ENCODE measurements around the gene COX4I1. TPM values are rescaled to one million over a fixed set of nuclear protein-coding genes. Genes with fewer than 3 reads are reported as not detected.

Gene COX4I1
- total RNA-seq, 2 donors from 2014 or later, result 436 to 471 TPM

- Histone ChIP-seq H3K9ac (ENCODE audit: extremely low read depth, low read length, poor library complexity, severe bottlenecking) (no peak overlapping the region), H3K4me1 (ENCODE audit: control insufficient read depth, insufficient read depth, low read length) (no peaks in the 10 kb centered on the region), H3K9me3 (ENCODE audit: control insufficient read depth, low read length) (peaks cover 12% of the 10 kb centered on the region), H3K27me3 (ENCODE audit: control insufficient read depth, insufficient read depth, low read length, poor library complexity, severe bottlenecking) (no peaks in the 10 kb centered on the region), H3K4me3 (ENCODE audit: low read length) (no peak overlapping the region), H3K27ac (ENCODE audit: low read depth, low read length) (no peak overlapping the region), H3K36me3 (ENCODE audit: control insufficient read depth, insufficient read depth, low read length) (peaks cover 86% of the 10 kb centered on the region)
- no peak for TF ChIP-seq CTCF (conservative IDR thresholded peaks at IDR 0.05)
- H3K36me3 Mint-ChIP-seq (ENCODE audit: low read depth), result peaks cover 83% of the 10 kb centered on the region
- no peak overlapping the region for H3K4me3 Mint-ChIP-seq
- H3K9me3 Mint-ChIP-seq, result peaks cover 9% of the 10 kb centered on the region
- peak overlapping the region; percentile 32 for H3K27ac Mint-ChIP-seq
- WGBS, 2 experiments (ENCODE audit: insufficient coverage in 1 of 2, insufficient read length in 1 of 2), result 95 to 100% methylated on average over 2 to 4 of the region's 5 CpGs
- peaks cover 38% of the 10 kb centered on the region for H3K4me1 Mint-ChIP-seq
- DNase-seq, result no peak
- no peaks in the 10 kb centered on the region for H3K27me3 Mint-ChIP-seq (ENCODE audit: insufficient read depth)
Observed at GRCh38 chr16:85793662-85794298, 5.7 kb upstream of the COX4I1 start.

- Histone ChIP-seq H3K4me3 (ENCODE audit: low read length) (no peak overlapping the region), H3K36me3 (ENCODE audit: control insufficient read depth, insufficient read depth, low read length) (peaks cover 79% of the 10 kb centered on the region), H3K9me3 (ENCODE audit: control insufficient read depth, low read length) (peaks cover 12% of the 10 kb centered on the region), H3K27me3 (ENCODE audit: control insufficient read depth, insufficient read depth, low read length, poor library complexity, severe bottlenecking) (no peaks in the 10 kb centered on the region), H3K27ac (ENCODE audit: low read depth, low read length) (no peak overlapping the region), H3K4me1 (ENCODE audit: control insufficient read depth, insufficient read depth, low read length) (no peaks in the 10 kb centered on the region), H3K9ac (ENCODE audit: extremely low read depth, low read length, poor library complexity, severe bottlenecking) (no peak overlapping the region)
- Mint-ChIP-seq H3K4me1 (peaks cover 32% of the 10 kb centered on the region), H3K36me3 (ENCODE audit: low read depth) (peaks cover 78% of the 10 kb centered on the region), H3K27ac (peak overlapping the region; percentile 38), H3K27me3 (ENCODE audit: insufficient read depth) (no peaks in the 10 kb centered on the region), H3K9me3 (peaks cover 9% of the 10 kb centered on the region), H3K4me3 (no peak overlapping the region)
- no peak for DNase-seq
- 93 to 97% methylated on average over 7 to 8 of the region's 8 CpGs for WGBS, 2 experiments (ENCODE audit: insufficient coverage in 1 of 2, insufficient read length in 1 of 2)
- no peak for TF ChIP-seq CTCF (conservative IDR thresholded peaks at IDR 0.05)
Observed at GRCh38 chr16:85794696-85795095, 4.8 kb upstream of the COX4I1 start.

DNA sequence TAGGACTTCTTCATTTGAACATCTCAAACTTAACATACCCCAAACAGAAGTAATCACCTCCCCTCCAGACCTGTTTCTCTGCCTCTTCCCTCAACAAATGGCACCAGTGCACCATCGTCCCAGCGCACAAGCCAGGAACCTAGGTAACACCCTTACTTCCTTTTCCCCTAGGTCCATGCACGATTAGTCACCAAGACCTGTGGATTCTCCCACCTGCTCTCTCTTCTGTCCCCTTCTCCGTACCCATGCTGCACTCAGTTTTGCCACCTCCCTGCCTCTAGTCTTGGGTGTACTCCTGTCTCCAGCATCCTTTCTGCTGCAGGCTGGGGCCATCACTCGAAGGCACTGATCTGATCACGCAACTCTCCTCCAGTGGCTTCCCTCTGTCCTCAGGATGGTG, 3.3 kb upstream of the COX4I1 start:
- Mint-ChIP-seq H3K9me3 (peaks cover 9% of the 10 kb centered on the region), H3K27me3 (ENCODE audit: insufficient read depth) (no peaks in the 10 kb centered on the region), H3K36me3 (ENCODE audit: low read depth) (peaks cover 65% of the 10 kb centered on the region), H3K4me1 (peaks cover 29% of the 10 kb centered on the region), H3K27ac (peak overlapping the region; percentile 17), H3K4me3 (no peak overlapping the region)
- Histone ChIP-seq H3K36me3 (ENCODE audit: control insufficient read depth, insufficient read depth, low read length) (peaks cover 68% of the 10 kb centered on the region), H3K27me3 (ENCODE audit: control insufficient read depth, insufficient read depth, low read length, poor library complexity, severe bottlenecking) (no peaks in the 10 kb centered on the region), H3K9me3 (ENCODE audit: control insufficient read depth, low read length) (peaks cover 12% of the 10 kb centered on the region), H3K9ac (ENCODE audit: extremely low read depth, low read length, poor library complexity, severe bottlenecking) (no peak overlapping the region), H3K27ac (ENCODE audit: low read depth, low read length) (no peak overlapping the region), H3K4me1 (ENCODE audit: control insufficient read depth, insufficient read depth, low read length) (no peaks in the 10 kb centered on the region), H3K4me3 (ENCODE audit: low read length) (no peak overlapping the region)
- no peak for DNase-seq
- WGBS, 2 experiments (ENCODE audit: insufficient coverage in 1 of 2, insufficient read length in 1 of 2), result 95 to 100% methylated on average over 4 to 6 of the region's 6 CpGs
- TF ChIP-seq CTCF (conservative IDR thresholded peaks at IDR 0.05), result no peak

Data from endodermal cell (in vitro differentiated cells).